H9 (cell line): ENCODE results near the gene COPS9. TPM values are rescaled to one million over a fixed set of nuclear protein-coding genes. Genes with fewer than 3 reads are reported as not detected.

Source experiments
- DNase-seq: peaks from one replicate; pipeline ENCODE4 v3.0.0-alpha.2; 2017
- H2AFZ ChIP-seq: one replicate; pipeline ENCODE4 v1.6.1; 2013; ENCODE audit warnings: mild to moderate bottlenecking, low read length, control low read depth, moderate library complexity
- H2AK5ac ChIP-seq: 2 replicates; pipeline ENCODE4 v1.6.1; 2013; ENCODE audit warnings: low read length, control low read depth, mixed read lengths; ENCODE audit not compliant: insufficient read length
- H2BK120ac ChIP-seq: one replicate; pipeline ENCODE4 v1.6.1; 2013; ENCODE audit warnings: low read depth, mild to moderate bottlenecking, low read length, control low read depth, inconsistent platforms; ENCODE audit not compliant: poor library complexity, severe bottlenecking
- H2BK12ac ChIP-seq: 2 replicates; pipeline ENCODE4 v1.6.1; 2013; ENCODE audit warnings: low read length, control low read depth, mixed read lengths, low read depth; ENCODE audit not compliant: insufficient read length
- H2BK15ac ChIP-seq: 2 replicates; pipeline ENCODE4 v1.6.1; 2013; ENCODE audit warnings: low read depth, low read length, control low read depth
- H2BK20ac ChIP-seq: one replicate; pipeline ENCODE4 v1.6.1; 2013; ENCODE audit warnings: low read depth, mild to moderate bottlenecking, low read length, control low read depth, inconsistent platforms; ENCODE audit not compliant: poor library complexity, severe bottlenecking
- H2BK5ac ChIP-seq: 2 replicates; pipeline ENCODE4 v1.6.1; 2013; ENCODE audit warnings: low read length, control low read depth, mixed read lengths; ENCODE audit not compliant: insufficient read length
- H3K14ac ChIP-seq: 2 replicates; pipeline ENCODE4 v1.6.1; 2013; ENCODE audit warnings: low read length, control low read depth; ENCODE audit not compliant: insufficient read depth
- H3K18ac ChIP-seq: 2 replicates; pipeline ENCODE4 v1.6.1; 2013; ENCODE audit warnings: low read depth, mild to moderate bottlenecking, mixed read lengths, low read length, control low read depth; ENCODE audit not compliant: insufficient read length
- H3K23ac ChIP-seq: 2 replicates; pipeline ENCODE4 v1.6.1; 2013; ENCODE audit warnings: low read length, control low read depth, mixed read lengths, low read depth; ENCODE audit not compliant: insufficient read length
- H3K23me2 ChIP-seq: 2 replicates; pipeline ENCODE4 v1.6.1; 2013; ENCODE audit warnings: low read depth, mild to moderate bottlenecking, mixed read lengths, low read length, control low read depth; ENCODE audit not compliant: insufficient read length, poor library complexity, severe bottlenecking
- H3K27ac ChIP-seq: 2 replicates; pipeline ENCODE4 v1.5.1; 2013; ENCODE audit warnings: low read length, control low read depth, mixed read lengths, low read depth; ENCODE audit not compliant: insufficient read length
- H3K27me3 ChIP-seq: 2 replicates; pipeline ENCODE4 v1.6.1; 2013; ENCODE audit warnings: low read length, control low read depth, inconsistent platforms; ENCODE audit not compliant: insufficient read depth
- H3K4ac ChIP-seq: 2 replicates; pipeline ENCODE4 v1.6.1; 2013; ENCODE audit warnings: low read depth, mild to moderate bottlenecking, control low read depth, inconsistent platforms, low read length, moderate library complexity
- H3K4me1 ChIP-seq: 2 replicates; pipeline ENCODE4 v1.6.1; 2013; ENCODE audit warnings: low read length, control low read depth, inconsistent platforms; ENCODE audit not compliant: insufficient read depth
- H3K4me2 ChIP-seq: 2 replicates; pipeline ENCODE4 v1.6.1; 2013; ENCODE audit warnings: low read length, control low read depth, mixed read lengths; ENCODE audit not compliant: insufficient read length, insufficient read depth
- H3K56ac ChIP-seq: 2 replicates; pipeline ENCODE4 v1.6.1; 2013; ENCODE audit warnings: low read depth, mild to moderate bottlenecking, mixed read lengths, low read length, control low read depth; ENCODE audit not compliant: insufficient read length
- H3K79me1 ChIP-seq: 2 replicates; pipeline ENCODE4 v1.6.1; 2013; ENCODE audit warnings: low read depth, mild to moderate bottlenecking, moderate library complexity, low read length, control low read depth, inconsistent platforms; ENCODE audit not compliant: insufficient read depth, poor library complexity, severe bottlenecking
- H3K79me2 ChIP-seq: 2 replicates; pipeline ENCODE4 v1.6.1; 2013; ENCODE audit warnings: low read length, control low read depth, inconsistent platforms; ENCODE audit not compliant: insufficient read depth
- H3K9ac ChIP-seq: 2 replicates; pipeline ENCODE4 v1.6.1; 2013; ENCODE audit warnings: low read length, control low read depth, mixed read lengths; ENCODE audit not compliant: insufficient read length; ENCODE audit errors: extremely low read depth
- H3K9me3 ChIP-seq: one replicate; pipeline ENCODE4 v1.6.1; 2013; ENCODE audit warnings: low read depth, low read length, inconsistent platforms; ENCODE audit not compliant: control insufficient read depth
- H3T11ph ChIP-seq: one replicate; pipeline ENCODE4 v1.6.1; 2013; ENCODE audit warnings: mild to moderate bottlenecking, low read length, control low read depth, inconsistent platforms
- H4K20me1 ChIP-seq: one replicate; pipeline ENCODE4 v1.6.1; 2013; ENCODE audit not compliant: control insufficient read depth, insufficient read length, insufficient read depth
- H4K5ac ChIP-seq: 2 replicates; pipeline ENCODE4 v1.6.1; 2013; ENCODE audit warnings: low read depth, mild to moderate bottlenecking, mixed read lengths, low read length, control low read depth; ENCODE audit not compliant: insufficient read length
- H4K8ac ChIP-seq: replicated peaks from 2 replicates; pipeline ENCODE4 v1.6.1; 2013; ENCODE audit warnings: low read length, control low read depth, mixed read lengths, low read depth; ENCODE audit not compliant: insufficient read length
- H4K91ac ChIP-seq: 2 replicates; pipeline ENCODE4 v1.6.1; 2013; ENCODE audit warnings: low read depth, mild to moderate bottlenecking, moderate library complexity, mixed read lengths, low read length, control low read depth; ENCODE audit not compliant: insufficient read length
- H3K27ac Mint-ChIP-seq, 3 experiments: 2 replicates in 2 of 3; 3 replicates in 1 of 3; pipeline ENCODE4 v1.8.0; 2020 to 2021; ENCODE audit warnings: mixed read lengths in 3 of 3, mild to moderate bottlenecking in 1 of 3, moderate library complexity in 1 of 3
- H3K27me3 Mint-ChIP-seq: 2 replicates; pipeline ENCODE4 v1.8.0; 2021; ENCODE audit warnings: low read depth, mild to moderate bottlenecking, moderate library complexity, mixed read lengths
- H3K36me3 Mint-ChIP-seq, 3 experiments: 2 replicates in 2 of 3; 3 replicates in 1 of 3; pipeline ENCODE4 v1.8.0; 2020 to 2021; ENCODE audit warnings: low read depth in 3 of 3, mixed read lengths in 3 of 3; ENCODE audit not compliant: insufficient read depth in 1 of 3
- H3K4me1 Mint-ChIP-seq, 2 experiments: 2 replicates each; pipeline ENCODE4 v1.8.0; 2020; ENCODE audit warnings: mixed read lengths in 2 of 2
- H3K4me3 Mint-ChIP-seq, 2 experiments: 2 replicates in 1 of 2; 3 replicates in 1 of 2; pipeline ENCODE4 v1.8.0; 2020 to 2021; ENCODE audit warnings: mild to moderate bottlenecking in 2 of 2, mixed read lengths in 2 of 2, moderate library complexity in 1 of 2
- H3K9me3 Mint-ChIP-seq, 2 experiments: 2 replicates in 1 of 2; 3 replicates in 1 of 2; pipeline ENCODE4 v1.8.0; 2020; ENCODE audit warnings: mild to moderate bottlenecking in 2 of 2, mixed read lengths in 2 of 2, moderate library complexity in 1 of 2
- WGBS: extraction: QIAGEN DNeasy Blood & Tissue Kit; methylation state at CpG from one replicate; pipeline ENCODE4 v1.1.7; 2013; ENCODE audit warnings: missing lambda C conversion rate, low lambda C conversion rate, mixed read lengths; ENCODE audit not compliant: insufficient read length; ENCODE audit errors: extremely low coverage; 5-methylcytosine and 5-hydroxymethylcytosine counted together
- total RNA-seq: library from RNA; stranded (reverse); gene quantifications from 2 replicates; pipeline ENCODE4 v1.2.1, GENCODE V29; 2021
- TF ChIP-seq, protein P1 (sequence below): fragments of 200-600 bp; sonication (generic); conservative IDR thresholded peaks from 3 replicates; pipeline ENCODE4 v1.8.0; 2021; ENCODE audit warnings: antibody characterized with exemption, mild to moderate bottlenecking

COPS9 gene
- total RNA-seq, 1 experiment from 2014 or later: 142 TPM

DNA sequence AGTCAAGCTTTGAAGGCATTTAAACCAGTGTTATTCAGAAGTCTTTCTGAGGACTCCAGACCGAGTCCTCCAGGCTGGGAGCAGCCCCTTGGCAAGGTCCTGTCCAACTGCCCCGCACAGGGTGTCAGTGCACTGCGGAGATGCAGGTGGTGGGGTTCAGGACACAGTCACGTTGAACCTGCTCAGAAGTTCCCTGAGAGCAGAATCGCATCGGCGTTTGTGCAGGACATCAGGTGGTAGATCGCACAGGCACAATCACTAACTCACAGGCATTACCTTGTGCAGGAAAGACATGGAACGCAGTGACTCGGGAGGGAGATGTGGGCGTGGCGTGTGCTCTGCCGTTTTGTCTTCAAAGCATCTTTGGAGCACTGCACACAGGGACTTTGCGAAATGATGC lies 10.4 kb downstream of the COPS9 start:
- no peaks in the 10 kb centered on the region for H3K79me2 ChIP-seq
- TF ChIP-seq, protein P1, sequence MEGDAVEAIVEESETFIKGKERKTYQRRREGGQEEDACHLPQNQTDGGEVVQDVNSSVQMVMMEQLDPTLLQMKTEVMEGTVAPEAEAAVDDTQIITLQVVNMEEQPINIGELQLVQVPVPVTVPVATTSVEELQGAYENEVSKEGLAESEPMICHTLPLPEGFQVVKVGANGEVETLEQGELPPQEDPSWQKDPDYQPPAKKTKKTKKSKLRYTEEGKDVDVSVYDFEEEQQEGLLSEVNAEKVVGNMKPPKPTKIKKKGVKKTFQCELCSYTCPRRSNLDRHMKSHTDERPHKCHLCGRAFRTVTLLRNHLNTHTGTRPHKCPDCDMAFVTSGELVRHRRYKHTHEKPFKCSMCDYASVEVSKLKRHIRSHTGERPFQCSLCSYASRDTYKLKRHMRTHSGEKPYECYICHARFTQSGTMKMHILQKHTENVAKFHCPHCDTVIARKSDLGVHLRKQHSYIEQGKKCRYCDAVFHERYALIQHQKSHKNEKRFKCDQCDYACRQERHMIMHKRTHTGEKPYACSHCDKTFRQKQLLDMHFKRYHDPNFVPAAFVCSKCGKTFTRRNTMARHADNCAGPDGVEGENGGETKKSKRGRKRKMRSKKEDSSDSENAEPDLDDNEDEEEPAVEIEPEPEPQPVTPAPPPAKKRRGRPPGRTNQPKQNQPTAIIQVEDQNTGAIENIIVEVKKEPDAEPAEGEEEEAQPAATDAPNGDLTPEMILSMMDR: no peak
- H2AK5ac ChIP-seq: no peak overlapping the region
- no peak overlapping the region for H2BK5ac ChIP-seq
- H3K4me2 ChIP-seq: no peak overlapping the region
- no peak overlapping the region for H2BK15ac ChIP-seq
- H2AFZ ChIP-seq: no peak overlapping the region
- H2BK12ac ChIP-seq: no peak overlapping the region
- no peaks in the 10 kb centered on the region for H3K4me1 ChIP-seq
- H3K56ac ChIP-seq: no peak overlapping the region
- Mint-ChIP-seq H3K36me3 (peaks cover 24 to 45% (median 38%) of the 10 kb centered on the region in 3 experiments; a peak in 6 of 7 replicates), H3K27ac (peak overlapping the region in 1 of 3 experiments; percentile 37; a peak in 1 of 7 replicates), H3K9me3 (no peaks in the 10 kb centered on the region), H3K4me3 (no peak overlapping the region), H3K27me3 (no peaks in the 10 kb centered on the region; the same call in 1 of the 2 replicates), H3K4me1 (no peaks in the 10 kb centered on the region)
- no peak overlapping the region for H2BK120ac ChIP-seq
- DNase-seq: peak; percentile 4
- H3K14ac ChIP-seq: no peak overlapping the region
- H4K91ac ChIP-seq: no peak overlapping the region
- no peak overlapping the region for H3K27ac ChIP-seq
- no peaks in the 10 kb centered on the region for H3K23me2 ChIP-seq
- no peaks in the 10 kb centered on the region for H3K9me3 ChIP-seq
- H3K4ac ChIP-seq: no peak overlapping the region
- no peak overlapping the region for H4K5ac ChIP-seq
- no CpG with 5 or more reads among the region's 14 CpGs for WGBS
- no peaks in the 10 kb centered on the region for H4K20me1 ChIP-seq
- no peak overlapping the region for H3K18ac ChIP-seq
- no peak overlapping the region for H2BK20ac ChIP-seq
- H3K27me3 ChIP-seq: no peaks in the 10 kb centered on the region
- no peak overlapping the region for H3T11ph ChIP-seq
- no peak overlapping the region for H3K23ac ChIP-seq
- H3K9ac ChIP-seq: no peak overlapping the region
- H4K8ac ChIP-seq: no peak overlapping the region
- no peaks in the 10 kb centered on the region for H3K79me1 ChIP-seq
